ENCODE results near the gene PXYLP1. TPM values are rescaled to one million over a fixed set of nuclear protein-coding genes. Genes with fewer than 3 reads are reported as not detected.

Gene PXYLP1
- total RNA-seq, 1 donor from 2014 or later, result 21.2 TPM

- Mint-ChIP-seq H3K4me1 (ENCODE audit: unreplicated experiment) (peaks cover 3% of the 10 kb centered on the region), H3K9me3 (ENCODE audit: unreplicated experiment) (no peaks in the 10 kb centered on the region), H3K27me3 (ENCODE audit: unreplicated experiment) (no peaks in the 10 kb centered on the region), H3K27ac (ENCODE audit: unreplicated experiment) (no peak overlapping the region), H3K36me3 (ENCODE audit: unreplicated experiment) (no peaks in the 10 kb centered on the region), H3K4me3 (ENCODE audit: unreplicated experiment) (no peak overlapping the region)
- TF ChIP-seq CTCF (IDR thresholded peaks at IDR 0.05), result no peak
- DNase-seq (ENCODE audit: extremely low spot score, unreplicated experiment), result no peak
Measured at GRCh38 chr3:141253811-141254210, 22.2 kb downstream of the PXYLP1 start.

- DNase-seq (ENCODE audit: extremely low spot score, unreplicated experiment), result no peak
- Mint-ChIP-seq H3K27ac (ENCODE audit: unreplicated experiment) (no peak overlapping the region), H3K4me1 (ENCODE audit: unreplicated experiment) (peaks cover 3% of the 10 kb centered on the region), H3K36me3 (ENCODE audit: unreplicated experiment) (peaks cover 3% of the 10 kb centered on the region), H3K4me3 (ENCODE audit: unreplicated experiment) (no peak overlapping the region), H3K27me3 (ENCODE audit: unreplicated experiment) (no peaks in the 10 kb centered on the region), H3K9me3 (ENCODE audit: unreplicated experiment) (no peaks in the 10 kb centered on the region)
- no peak for TF ChIP-seq CTCF (IDR thresholded peaks at IDR 0.05)
Measured at GRCh38 chr3:141255137-141255845, 23.7 kb downstream of the PXYLP1 start.

GRCh38 chr3:141255846-141256261 lies 24.2 kb downstream of the PXYLP1 start:
- no peak overlapping the region for H3K4me3 Mint-ChIP-seq (ENCODE audit: unreplicated experiment)
- H3K4me1 Mint-ChIP-seq (ENCODE audit: unreplicated experiment), result peaks cover 3% of the 10 kb centered on the region
- H3K9me3 Mint-ChIP-seq (ENCODE audit: unreplicated experiment), result no peaks in the 10 kb centered on the region
- DNase-seq (ENCODE audit: extremely low spot score, unreplicated experiment), result no peak
- no peak overlapping the region for H3K27ac Mint-ChIP-seq (ENCODE audit: unreplicated experiment)
- peaks cover 3% of the 10 kb centered on the region for H3K36me3 Mint-ChIP-seq (ENCODE audit: unreplicated experiment)
- H3K27me3 Mint-ChIP-seq (ENCODE audit: unreplicated experiment), result no peaks in the 10 kb centered on the region
- peak; percentile 17 for TF ChIP-seq CTCF (IDR thresholded peaks at IDR 0.05)

GRCh38 chr3:141256820-141257219 lies 25.2 kb downstream of the PXYLP1 start:
- no peak for TF ChIP-seq CTCF (IDR thresholded peaks at IDR 0.05)
- no peak overlapping the region for H3K4me3 Mint-ChIP-seq (ENCODE audit: unreplicated experiment)
- no peaks in the 10 kb centered on the region for H3K27me3 Mint-ChIP-seq (ENCODE audit: unreplicated experiment)
- no peak for DNase-seq (ENCODE audit: extremely low spot score, unreplicated experiment)
- H3K27ac Mint-ChIP-seq (ENCODE audit: unreplicated experiment), result no peak overlapping the region
- H3K9me3 Mint-ChIP-seq (ENCODE audit: unreplicated experiment), result no peaks in the 10 kb centered on the region
- H3K4me1 Mint-ChIP-seq (ENCODE audit: unreplicated experiment), result peaks cover 3% of the 10 kb centered on the region
- H3K36me3 Mint-ChIP-seq (ENCODE audit: unreplicated experiment), result peaks cover 7% of the 10 kb centered on the region

- no peak overlapping the region for H3K27ac Mint-ChIP-seq (ENCODE audit: unreplicated experiment)
- H3K27me3 Mint-ChIP-seq (ENCODE audit: unreplicated experiment), result no peaks in the 10 kb centered on the region
- TF ChIP-seq CTCF (IDR thresholded peaks at IDR 0.05), result no peak
- H3K9me3 Mint-ChIP-seq (ENCODE audit: unreplicated experiment), result no peaks in the 10 kb centered on the region
- H3K4me3 Mint-ChIP-seq (ENCODE audit: unreplicated experiment), result no peak overlapping the region
- peaks cover 7% of the 10 kb centered on the region for H3K4me1 Mint-ChIP-seq (ENCODE audit: unreplicated experiment)
- H3K36me3 Mint-ChIP-seq (ENCODE audit: unreplicated experiment), result peaks cover 12% of the 10 kb centered on the region
- no peak for DNase-seq (ENCODE audit: extremely low spot score, unreplicated experiment)
Measured at GRCh38 chr3:141257961-141258360, 26.3 kb downstream of the PXYLP1 start.

All from osteocyte (in vitro differentiated cells).